ENCODE results near the gene DSCAML1. TPM values are rescaled to one million over a fixed set of nuclear protein-coding genes. Genes with fewer than 3 reads are reported as not detected.

Gene DSCAML1
- total RNA-seq, 1 experiment from 2014 or later = not detected

DNA sequence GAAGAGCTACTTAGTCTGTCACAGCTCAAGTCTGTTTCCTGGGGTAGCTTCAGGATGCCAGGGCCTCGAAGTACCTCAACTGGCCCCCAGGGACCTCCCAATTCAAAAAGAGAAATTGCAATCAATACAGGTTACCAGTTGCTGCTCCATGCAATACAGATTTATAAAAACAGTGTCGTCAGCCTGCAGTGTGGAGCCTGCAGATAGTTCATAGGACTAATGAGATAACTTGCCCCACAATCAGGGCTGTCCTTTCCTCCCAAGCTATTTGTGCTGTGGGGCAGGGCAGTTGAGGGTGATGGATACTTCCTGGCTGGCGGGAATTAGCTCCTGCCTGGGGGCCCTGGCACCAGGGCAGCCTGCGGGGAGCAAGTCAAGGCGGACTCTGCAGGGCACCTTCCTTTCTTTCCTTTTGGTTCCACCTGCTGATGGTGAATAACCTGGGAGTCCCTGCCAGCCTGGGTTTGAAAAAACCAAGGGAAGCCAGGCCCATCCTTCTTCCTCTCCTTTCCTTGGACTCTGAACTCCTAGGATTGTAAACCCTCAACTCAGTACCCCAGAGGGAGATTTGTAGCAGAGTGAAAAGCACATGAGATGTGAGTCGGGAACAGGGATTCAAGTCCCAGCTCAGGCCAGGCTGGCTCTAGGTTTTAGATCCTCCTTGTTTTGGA is 252.8 kb downstream of the DSCAML1 start:
- no peaks in the 10 kb centered on the region for H4K20me1 ChIP-seq (ENCODE audit: insufficient read depth)
- H3K9me2 ChIP-seq (ENCODE audit: insufficient read depth) = no peaks in the 10 kb centered on the region
- no peak overlapping the region for H3K27ac ChIP-seq (ENCODE audit: low read depth, low read length)
- H3K9me3 ChIP-seq (ENCODE audit: control insufficient read depth in 1 of 2, insufficient read depth in 1 of 2, low read depth in 1 of 2, low read length in 2 of 2) = no peaks in the 10 kb centered on the region
- no peaks in the 10 kb centered on the region for H3K79me2 ChIP-seq (ENCODE audit: insufficient read depth, low read length)
- no peaks in the 10 kb centered on the region for H3K36me3 ChIP-seq (ENCODE audit: control insufficient read depth in 1 of 2, insufficient read depth in 2 of 2, low read length in 2 of 2)
- no peak overlapping the region for H3K4me3 ChIP-seq (replicated peaks in 1 of 2; ENCODE audit: low read depth in 1 of 2, low read length in 2 of 2)
- ATAC-seq (no peak), DNase-seq (ENCODE audit: low read depth, low spot score) (no peak)
- no TSS peak for BruUV-seq (replicated peaks)
- H3K4me1 ChIP-seq (ENCODE audit: control insufficient read depth in 1 of 2, insufficient read depth in 2 of 2, low read length in 2 of 2) = no peaks in the 10 kb centered on the region
- no peak overlapping the region for H3K9ac ChIP-seq (ENCODE audit: low read length)
- no peak overlapping the region for H3K4me2 ChIP-seq (ENCODE audit: low read length)
- ChIA-PET POLR2A (no interaction called here), RAD21 (ENCODE audit: low non-redundant PET in 1 of 2, low total read pairs in 2 of 2, uncharacterized antibody in 2 of 2, unreplicated experiment in 2 of 2) (no interaction called here), CTCF (no interaction called here)
- H3K27me3 ChIP-seq (ENCODE audit: insufficient read depth, low read length) = peaks cover 34% of the 10 kb centered on the region
- intact Hi-C loops (cut with micrococcal nuclease) = no loop called here
- no peak overlapping the region for H2AFZ ChIP-seq (ENCODE audit: low read depth, low read length, poor library complexity, severe bottlenecking)
- TF ChIP-seq, protein P1, sequence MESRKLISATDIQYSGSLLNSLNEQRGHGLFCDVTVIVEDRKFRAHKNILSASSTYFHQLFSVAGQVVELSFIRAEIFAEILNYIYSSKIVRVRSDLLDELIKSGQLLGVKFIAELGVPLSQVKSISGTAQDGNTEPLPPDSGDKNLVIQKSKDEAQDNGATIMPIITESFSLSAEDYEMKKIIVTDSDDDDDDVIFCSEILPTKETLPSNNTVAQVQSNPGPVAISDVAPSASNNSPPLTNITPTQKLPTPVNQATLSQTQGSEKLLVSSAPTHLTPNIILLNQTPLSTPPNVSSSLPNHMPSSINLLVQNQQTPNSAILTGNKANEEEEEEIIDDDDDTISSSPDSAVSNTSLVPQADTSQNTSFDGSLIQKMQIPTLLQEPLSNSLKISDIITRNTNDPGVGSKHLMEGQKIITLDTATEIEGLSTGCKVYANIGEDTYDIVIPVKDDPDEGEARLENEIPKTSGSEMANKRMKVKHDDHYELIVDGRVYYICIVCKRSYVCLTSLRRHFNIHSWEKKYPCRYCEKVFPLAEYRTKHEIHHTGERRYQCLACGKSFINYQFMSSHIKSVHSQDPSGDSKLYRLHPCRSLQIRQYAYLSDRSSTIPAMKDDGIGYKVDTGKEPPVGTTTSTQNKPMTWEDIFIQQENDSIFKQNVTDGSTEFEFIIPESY (IDR thresholded peaks at IDR 0.05; ENCODE audit: extremely low read depth, insufficient replicate concordance, low read length) = no peak
- TF ChIP-seq, protein P2, sequence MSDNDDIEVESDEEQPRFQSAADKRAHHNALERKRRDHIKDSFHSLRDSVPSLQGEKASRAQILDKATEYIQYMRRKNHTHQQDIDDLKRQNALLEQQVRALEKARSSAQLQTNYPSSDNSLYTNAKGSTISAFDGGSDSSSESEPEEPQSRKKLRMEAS (IDR thresholded peaks at IDR 0.05) = no peak
- TF ChIP-seq ELF1 (IDR thresholded peaks at IDR 0.05; ENCODE audit: borderline replicate concordance, low read depth) (no peak), POLR2AphosphoS5 (IDR thresholded peaks at IDR 0.05; ENCODE audit: low read depth, low read length) (no peak), JUND (IDR thresholded peaks at IDR 0.05) (no peak), CBX3 (IDR thresholded peaks at IDR 0.05; ENCODE audit: low read depth) (no peak), POLR2A (IDR thresholded peaks at IDR 0.05; ENCODE audit: borderline replicate concordance, extremely low read depth, insufficient read depth, insufficient read length) (no peak), SP1 (IDR thresholded peaks at IDR 0.05; ENCODE audit: low read depth) (no peak), EGR1 (IDR thresholded peaks at IDR 0.05; ENCODE audit: low read depth) (no peak), CEBPB (IDR thresholded peaks at IDR 0.05; ENCODE audit: low read depth) (no peak), FOSL1 (IDR thresholded peaks at IDR 0.05; ENCODE audit: low read depth) (no peak), TCF7L2 (IDR thresholded peaks at IDR 0.05; ENCODE audit: borderline replicate concordance, extremely low read depth, insufficient read depth, insufficient read length) (no peak)
- TF ChIP-seq, protein P3, sequence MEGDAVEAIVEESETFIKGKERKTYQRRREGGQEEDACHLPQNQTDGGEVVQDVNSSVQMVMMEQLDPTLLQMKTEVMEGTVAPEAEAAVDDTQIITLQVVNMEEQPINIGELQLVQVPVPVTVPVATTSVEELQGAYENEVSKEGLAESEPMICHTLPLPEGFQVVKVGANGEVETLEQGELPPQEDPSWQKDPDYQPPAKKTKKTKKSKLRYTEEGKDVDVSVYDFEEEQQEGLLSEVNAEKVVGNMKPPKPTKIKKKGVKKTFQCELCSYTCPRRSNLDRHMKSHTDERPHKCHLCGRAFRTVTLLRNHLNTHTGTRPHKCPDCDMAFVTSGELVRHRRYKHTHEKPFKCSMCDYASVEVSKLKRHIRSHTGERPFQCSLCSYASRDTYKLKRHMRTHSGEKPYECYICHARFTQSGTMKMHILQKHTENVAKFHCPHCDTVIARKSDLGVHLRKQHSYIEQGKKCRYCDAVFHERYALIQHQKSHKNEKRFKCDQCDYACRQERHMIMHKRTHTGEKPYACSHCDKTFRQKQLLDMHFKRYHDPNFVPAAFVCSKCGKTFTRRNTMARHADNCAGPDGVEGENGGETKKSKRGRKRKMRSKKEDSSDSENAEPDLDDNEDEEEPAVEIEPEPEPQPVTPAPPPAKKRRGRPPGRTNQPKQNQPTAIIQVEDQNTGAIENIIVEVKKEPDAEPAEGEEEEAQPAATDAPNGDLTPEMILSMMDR (IDR thresholded peaks at IDR 0.05 in 2 of 3, conservative IDR thresholded peaks at IDR 0.05 in 1 of 3; ENCODE audit: borderline replicate concordance in 1 of 3, insufficient read depth in 1 of 3, low read depth in 2 of 3, low read length in 2 of 3) = no peak

All from HCT116 (cell line).